ENCODE data around the gene TERF2IP. TPM values are rescaled to one million over a fixed set of nuclear protein-coding genes. Genes with fewer than 3 reads are reported as not detected.
A peak's percentile ranks its signal among the peaks of the same experiment; 100 is the strongest.

The TERF2IP gene
- total and polyA plus RNA-seq, 9 of the 15 experiments (the other 6 are each of a cell fraction or from before 2014, with no cell fraction given) = 14.5 to 64.2 (median 47.0) TPM

- no peak for TF ChIP-seq EWSR1 (IDR thresholded peaks at IDR 0.05; ENCODE audit: borderline replicate concordance, low read depth, partially characterized antibody)
- no peak for TF ChIP-seq ELK1 (CRISPR knock-in tag; IDR thresholded peaks at IDR 0.05)
- peak; percentile 92 for TF ChIP-seq SIN3B (IDR thresholded peaks at IDR 0.05; ENCODE audit: low read depth)
- TF ChIP-seq FOXM1 (IDR thresholded peaks at IDR 0.05; ENCODE audit: low read depth) = no peak
- peak; percentile 81 for TF ChIP-seq FOXM1 (CRISPR knock-in tag; IDR thresholded peaks at IDR 0.05; ENCODE audit: low read depth)
- no peak for TF ChIP-seq STAT5B (CRISPR knock-in tag; IDR thresholded peaks at IDR 0.05)
- no peak for TF ChIP-seq PTTG1 (tag; IDR thresholded peaks at IDR 0.05; ENCODE audit: low read depth)
- peak; percentile 86 for TF ChIP-seq PKNOX1 (IDR thresholded peaks at IDR 0.05)
- TF ChIP-seq GATAD2B (IDR thresholded peaks at IDR 0.05; ENCODE audit: borderline replicate concordance) = no peak; the same call in 1 of the 2 replicates
- TF ChIP-seq ESRRA (IDR thresholded peaks at IDR 0.05; ENCODE audit: borderline replicate concordance, low read depth) = peak; percentile 64; the same call in 1 of the 2 replicates
- peak; percentile 95 for TF ChIP-seq ZBTB40 (IDR thresholded peaks at IDR 0.05)
- no peak; the same call in 1 of the 2 replicates for TF ChIP-seq ZBTB40 (CRISPR knock-in tag; IDR thresholded peaks at IDR 0.05)
- TF ChIP-seq POLR3G (IDR thresholded peaks at IDR 0.05; ENCODE audit: extremely low read depth, insufficient read length, insufficient replicate concordance) = no peak
- TF ChIP-seq ZNF263 (CRISPR knock-in tag; IDR thresholded peaks at IDR 0.05; ENCODE audit: borderline replicate concordance) = no peak
- no peak for TF ChIP-seq ZNF384 (IDR thresholded peaks at IDR 0.05; ENCODE audit: low read depth, low read length)
- no peak for TF ChIP-seq ARID2 (IDR thresholded peaks at IDR 0.05)
- TF ChIP-seq TCF7L2 (IDR thresholded peaks at IDR 0.05; ENCODE audit: low read depth, low read length) = no peak
- TF ChIP-seq IFI16 (CRISPR knock-in tag; IDR thresholded peaks at IDR 0.05) = no peak
These were observed at the start of gene TERF2IP, which contains the start of gene KARS1 (continued) for GRCh38 chr16:75647492-75648264.

Data from K562 (cell line).